H1 (cell line): ENCODE data around the gene RAB44. TPM values are rescaled to one million over a fixed set of nuclear protein-coding genes. Genes with fewer than 3 reads are reported as not detected.

Source experiments
- CTCF ChIA-PET: fragments of 300-600 bp; sonication (Branson Sonifier 250); formaldehyde crosslinking; loops from one replicate; lab custom pipeline; 2021; ENCODE audit not compliant: partially characterized antibody; lab: Charles Lee
- POLR2A ChIA-PET: fragments of 300-600 bp; sonication (Branson Sonifier 250); formaldehyde crosslinking; loops from one replicate; lab custom pipeline; 2021; ENCODE audit warnings: inconsistent platforms; ENCODE audit not compliant: partially characterized antibody; lab: Charles Lee
- DNase-seq, 2 experiments: peaks; one replicate each; pipeline versions ENCODE4 v3.0.0 to v3.0.0-alpha.2; 2010 to 2022; ENCODE audit warnings: low spot score in 2 of 2, low read depth in 1 of 2, mixed read lengths in 1 of 2
- FAIRE-seq: peaks from 2 replicates; lab custom pipeline; 2011; peaks lifted over from hg19 to GRCh38; lab: Jason Lieb, UNC
- H2AFZ ChIP-seq: 2 replicates; pipeline ENCODE4 v1.8.1; 2012; ENCODE audit warnings: low read length, inconsistent platforms
- H2AK5ac ChIP-seq: 2 replicates; pipeline ENCODE4 v1.6.1; 2013; ENCODE audit warnings: low read depth, low read length
- H2BK120ac ChIP-seq: replicated peaks from 2 replicates; pipeline ENCODE3; 2013; ENCODE audit warnings: low read depth, low read length, inconsistent platforms
- H2BK12ac ChIP-seq: 2 replicates; pipeline ENCODE4 v1.6.1; 2013; ENCODE audit warnings: low read depth, low read length
- H2BK15ac ChIP-seq: 2 replicates; pipeline ENCODE4 v1.6.1; 2013; ENCODE audit warnings: low read length
- H2BK20ac ChIP-seq: 2 replicates; pipeline ENCODE4 v1.6.1; 2013; ENCODE audit warnings: low read length
- H2BK5ac ChIP-seq: 2 replicates; pipeline ENCODE4 v1.6.1; 2013; ENCODE audit warnings: low read depth, low read length
- H3K14ac ChIP-seq: 2 replicates; pipeline ENCODE4 v1.6.1; 2013; ENCODE audit warnings: inconsistent platforms; ENCODE audit not compliant: insufficient read length
- H3K18ac ChIP-seq: 2 replicates; pipeline ENCODE4 v1.6.1; 2013; ENCODE audit warnings: low read length; ENCODE audit errors: extremely low read depth
- H3K23ac ChIP-seq: 2 replicates; pipeline ENCODE4 v1.6.1; 2013; ENCODE audit warnings: inconsistent platforms; ENCODE audit not compliant: insufficient read length
- H3K23me2 ChIP-seq: 2 replicates; pipeline ENCODE4 v1.6.1; 2013; ENCODE audit warnings: low read depth, low read length
- H3K27ac ChIP-seq: 2 replicates; pipeline ENCODE4 v1.6.1; 2011; ENCODE audit warnings: low read depth, low read length, inconsistent platforms
- H3K27me3 ChIP-seq, 4 experiments: replicated peaks in 1 of 4; 1 replicate in 1 of 4; 2 replicates in 3 of 4; pipeline versions ENCODE4 v1.6.1 to v1.8.1; 2011 to 2013; ENCODE audit warnings: low read length in 3 of 4, mild to moderate bottlenecking in 3 of 4, inconsistent platforms in 2 of 4, mixed read lengths in 2 of 4, moderate library complexity in 1 of 4; ENCODE audit not compliant: control insufficient read depth in 3 of 4, insufficient read depth in 3 of 4; ENCODE audit errors: extremely low read depth in 1 of 4
- H3K36me3 ChIP-seq, 4 experiments: 2 replicates each; pipeline versions ENCODE4 v1.6.1 to v1.8.1; 2011 to 2013; ENCODE audit warnings: mild to moderate bottlenecking in 4 of 4, low read length in 3 of 4, moderate library complexity in 2 of 4, control low read depth in 1 of 4, inconsistent platforms in 1 of 4; ENCODE audit not compliant: insufficient read depth in 4 of 4, control insufficient read depth in 2 of 4
- H3K4ac ChIP-seq: replicated peaks from 2 replicates; pipeline ENCODE3; 2013; ENCODE audit warnings: low read length, low read depth, mixed read lengths, inconsistent platforms; ENCODE audit not compliant: insufficient read length
- H3K4me1 ChIP-seq, 4 experiments: replicated peaks in 1 of 4; 1 replicate in 1 of 4; 2 replicates in 3 of 4; pipeline versions ENCODE4 v1.6.1 to v1.8.1; 2011 to 2013; ENCODE audit warnings: low read length in 3 of 4, inconsistent platforms in 2 of 4, mixed read lengths in 1 of 4; ENCODE audit not compliant: insufficient read depth in 4 of 4, control insufficient read depth in 3 of 4
- H3K4me2 ChIP-seq, 2 experiments: 2 replicates each; pipeline versions ENCODE4 v1.6.1 to v1.8.1; 2011 to 2013; ENCODE audit warnings: low read depth in 2 of 2, low read length in 2 of 2, control low read depth in 1 of 2, inconsistent platforms in 1 of 2, mild to moderate bottlenecking in 1 of 2; ENCODE audit not compliant: insufficient read depth in 1 of 2
- H3K4me3 ChIP-seq, 4 experiments: fragments of 200-600, 300-600 bp in 1 of 4; sonication (generic), shearing (Covaris generic), sonication (Bioruptor Twin) in 1 of 4; 2 replicates each; pipeline versions ENCODE4 v1.5.1 to v1.8.1; 2011 to 2016; ENCODE audit warnings: low read length in 4 of 4, low read depth in 3 of 4, control low read depth in 2 of 4, inconsistent platforms in 2 of 4, mild to moderate bottlenecking in 2 of 4, mixed read lengths in 1 of 4, moderate library complexity in 1 of 4; ENCODE audit not compliant: insufficient read depth in 2 of 4; ENCODE audit errors: extremely low read depth in 1 of 4
- H3K56ac ChIP-seq: replicated peaks from 2 replicates; pipeline ENCODE3; 2013; ENCODE audit warnings: low read depth, mild to moderate bottlenecking, mixed read lengths, low read length, inconsistent platforms; ENCODE audit not compliant: insufficient read length
- H3K79me1 ChIP-seq: 2 replicates; pipeline ENCODE4 v1.6.1; 2013; ENCODE audit warnings: low read depth, low read length, control low read depth
- H3K79me2 ChIP-seq, 2 experiments: 2 replicates each; pipeline versions ENCODE4 v1.6.1 to v1.8.1; 2012 to 2013; ENCODE audit warnings: low read length in 2 of 2, mild to moderate bottlenecking in 2 of 2, inconsistent platforms in 1 of 2; ENCODE audit not compliant: insufficient read depth in 2 of 2, control insufficient read depth in 1 of 2
- H3K9ac ChIP-seq, 4 experiments: replicated peaks in 1 of 4; 1 replicate in 1 of 4; 2 replicates in 3 of 4; pipeline versions ENCODE4 v1.6.1 to v1.8.1; 2011 to 2013; ENCODE audit warnings: low read depth in 3 of 4, low read length in 3 of 4, control low read depth in 2 of 4, mild to moderate bottlenecking in 2 of 4, moderate library complexity in 2 of 4, inconsistent platforms in 1 of 4; ENCODE audit errors: extremely low read depth in 1 of 4
- H3K9me3 ChIP-seq, 2 experiments: 2 replicates each; pipeline versions ENCODE4 v1.6.1 to v1.8.1; 2012 to 2013; ENCODE audit warnings: mild to moderate bottlenecking in 2 of 2, moderate library complexity in 2 of 2, control low read depth in 1 of 2, inconsistent platforms in 1 of 2, low read depth in 1 of 2, low read length in 1 of 2, mixed read lengths in 1 of 2; ENCODE audit not compliant: insufficient read depth in 2 of 2
- H4K20me1 ChIP-seq, 2 experiments: replicated peaks in 1 of 2; 2 replicates each; pipeline versions ENCODE3 to v1.8.1; 2011 to 2013; ENCODE audit warnings: inconsistent platforms in 2 of 2, low read length in 2 of 2, mild to moderate bottlenecking in 1 of 2; ENCODE audit not compliant: insufficient read depth in 2 of 2, control insufficient read depth in 1 of 2
- H4K5ac ChIP-seq: 2 replicates; pipeline ENCODE4 v1.6.1; 2013; ENCODE audit warnings: low read length, low read depth, mixed read lengths, inconsistent platforms; ENCODE audit not compliant: insufficient read length
- H4K8ac ChIP-seq: 2 replicates; pipeline ENCODE4 v1.8.0; 2013; ENCODE audit warnings: mild to moderate bottlenecking, moderate library complexity, low read length, inconsistent platforms; ENCODE audit not compliant: insufficient read depth; ENCODE audit errors: extremely low read depth
- H4K91ac ChIP-seq: replicated peaks from 2 replicates; pipeline ENCODE3; 2013; ENCODE audit warnings: low read length, mixed read lengths, inconsistent platforms; ENCODE audit not compliant: insufficient read length
- CBX8 ChIP-seq: fragments of 300-800, 300-1000 bp; sonication (generic); IDR thresholded peaks from 2 replicates; pipeline ENCODE4 v1.7.1; 2016; ENCODE audit warnings: low read depth, low read length, borderline replicate concordance
- CHD2 ChIP-seq: IDR thresholded peaks from 2 replicates; pipeline ENCODE4 v1.6.1; 2012; ENCODE audit warnings: low read length, improper control_type of control experiment
- E2F6 ChIP-seq: IDR thresholded peaks from 2 replicates; pipeline ENCODE4 v1.6.1; 2012; ENCODE audit warnings: inconsistent platforms
- EGR1 ChIP-seq: IDR thresholded peaks from 2 replicates; pipeline ENCODE4 v1.6.1; 2011; ENCODE audit warnings: low read depth, low read length, borderline replicate concordance
- JUND ChIP-seq: IDR thresholded peaks from 2 replicates; pipeline ENCODE4 v1.6.1; 2011; ENCODE audit warnings: mild to moderate bottlenecking, improper control_type of control experiment, low read length
- KDM1A ChIP-seq: fragments of 200-600, 300-600 bp; sonication (generic); IDR thresholded peaks from 2 replicates; pipeline ENCODE4 v1.7.1; 2016; ENCODE audit warnings: mild to moderate bottlenecking, low read length, borderline replicate concordance
- KDM4A ChIP-seq: IDR thresholded peaks from one replicate; pipeline ENCODE4 v1.7.1; 2012; ENCODE audit warnings: low read depth, mild to moderate bottlenecking, moderate library complexity, low read length, inconsistent platforms; ENCODE audit not compliant: severe bottlenecking
- POLR2A ChIP-seq, 2 experiments: IDR thresholded peaks; 1 replicate in 1 of 2; 2 replicates in 1 of 2; pipeline ENCODE4 v1.6.1; 2011; ENCODE audit warnings: low read depth in 2 of 2, low read length in 2 of 2, mild to moderate bottlenecking in 2 of 2; ENCODE audit errors: control extremely low read depth in 1 of 2
- RBBP5 ChIP-seq: IDR thresholded peaks from 2 replicates; pipeline ENCODE4 v1.7.1; 2012; ENCODE audit warnings: low read depth, mild to moderate bottlenecking, inconsistent platforms, low read length, moderate library complexity, borderline replicate concordance
- RXRA ChIP-seq: IDR thresholded peaks from 2 replicates; pipeline ENCODE4 v1.6.1; 2011; ENCODE audit warnings: low read depth, mild to moderate bottlenecking, low read length, moderate library complexity; ENCODE audit not compliant: insufficient read depth
- SUZ12 ChIP-seq: fragments of 200-600 bp; sonication (generic); IDR thresholded peaks from 2 replicates; pipeline ENCODE4 v1.6.1; 2012; ENCODE audit warnings: mild to moderate bottlenecking, inconsistent platforms, low read length, moderate library complexity, mixed read lengths
- TCF12 ChIP-seq: IDR thresholded peaks from 2 replicates; pipeline ENCODE4 v1.6.1; 2011; ENCODE audit warnings: low read depth, mild to moderate bottlenecking, low read length
- WGBS, 2 experiments: shearing (Covaris generic) in 1 of 2; methylation state at CpG; one replicate each; pipeline versions ENCODE4 v1.1.6 to v1.1.7; 2013 to 2015; ENCODE audit warnings: low lambda C conversion rate in 2 of 2, mixed read lengths in 2 of 2, inconsistent platforms in 1 of 2, low coverage in 1 of 2, missing lambda C conversion rate in 1 of 2; ENCODE audit not compliant: insufficient replicate concordance in 2 of 2, insufficient coverage in 1 of 2, insufficient read length in 1 of 2; ENCODE audit errors: extremely low coverage in 1 of 2, missing lambda C conversion rate in 1 of 2; 5-methylcytosine and 5-hydroxymethylcytosine counted together
- polyA plus RNA-seq, 7 experiments: library from polyadenylated mRNA; depleted of rRNA in 3 of 7; stranded (reverse) in 5 of 7; unstranded in 2 of 7; fragments of >200 nt in 5 of 7; fragments of 200-250 nt in 2 of 7; gene quantifications; 1 replicate in 5 of 7; 2 replicates in 1 of 7; 4 replicates in 1 of 7; pipeline versions ENCODE4 v1.2.1 to v1.2.3, GENCODE V29; 2011 to 2013; ENCODE audit warnings: missing spikeins in 2 of 7, mixed read lengths in 2 of 7
- total RNA-seq: library from RNA; stranded (reverse); fragmentation: NEBNext Ultra II Directional; extraction: Animal tissue kit (Norgen Biotek cat#: 25700); gene quantifications from 2 replicates; pipeline ENCODE4 v1.2.1, GENCODE V29; 2021

Gene RAB44
- total and polyA plus RNA-seq, 2 of the 8 experiments (the other 6 are each of a cell fraction or from before 2014, with no cell fraction given): 0.02 TPM; not detected in 1

- H4K91ac ChIP-seq: no peak overlapping the region
- no peak overlapping the region for H4K8ac ChIP-seq
- H2BK12ac ChIP-seq: no peak overlapping the region
- no peak overlapping the region for H4K5ac ChIP-seq
- no peaks in the 10 kb centered on the region for H3K79me1 ChIP-seq
- no peaks in the 10 kb centered on the region for H3K36me3 ChIP-seq
- no peak overlapping the region for H2BK20ac ChIP-seq
- no peak overlapping the region for H3K23ac ChIP-seq
- no peaks in the 10 kb centered on the region for H3K27me3 ChIP-seq
- H3K4me1 ChIP-seq: no peaks in the 10 kb centered on the region; a peak in 1 of 7 replicates
- no peaks in the 10 kb centered on the region for H4K20me1 ChIP-seq
- WGBS, 2 experiments: 89% methylated on average over 2 of the region's 2 CpGs; no CpG with 5 or more reads in 1 of the 2 experiments
- ChIA-PET POLR2A (interaction anchor here (1.2 kb wide), 1 partner anchor 141 kb away, joined by 3 read pairs; no protein-coding TSS in a partner anchor), CTCF (interaction anchor here (1.6 to 4.4 kb wide), 4 partner anchors 8 to 106 kb away, joined by 5 to 17 read pairs (median 10); no protein-coding TSS in a partner anchor)
- FAIRE-seq (no peak), DNase-seq (no peak)
- H3K27ac ChIP-seq: no peak overlapping the region
- H3K4me2 ChIP-seq: no peak overlapping the region
- no peak overlapping the region for H2AK5ac ChIP-seq
- no peak overlapping the region for H3K9ac ChIP-seq
- no peak overlapping the region for H3K56ac ChIP-seq
- H3K18ac ChIP-seq: no peak overlapping the region
- H2BK15ac ChIP-seq: no peak overlapping the region
- H3K4me3 ChIP-seq: no peak overlapping the region
- no peak overlapping the region for H3K14ac ChIP-seq
- H2BK120ac ChIP-seq: no peak overlapping the region
- no peak overlapping the region for H2BK5ac ChIP-seq
- no peaks in the 10 kb centered on the region for H3K79me2 ChIP-seq
- 0 out of 4 replicates have a peak, but pooled peaks cover 0 to 3% of the 10 kb centered on the region in 2 experiments for H3K9me3 ChIP-seq
- H2AFZ ChIP-seq: no peak overlapping the region
- H3K23me2 ChIP-seq: no peaks in the 10 kb centered on the region
- H3K4ac ChIP-seq: no peak overlapping the region
- TF ChIP-seq SUZ12: no peak
- TF ChIP-seq JUND: no peak
- TF ChIP-seq RBBP5: no peak
- no peak for TF ChIP-seq CHD2
- no peak for TF ChIP-seq CBX8
- no peak for TF ChIP-seq E2F6
- TF ChIP-seq RXRA: no peak
- TF ChIP-seq TCF12: no peak
- TF ChIP-seq KDM4A: no peak
- no peak for TF ChIP-seq KDM1A
- TF ChIP-seq EGR1: no peak
- no peak for TF ChIP-seq POLR2A (IDR thresholded peaks at IDR 0.05; ENCODE audit: control extremely low read depth in 1 of 2, low read depth in 2 of 2, low read length in 2 of 2)
These were observed 46.7 kb downstream of the RAB44 start for GRCh38 chr6:36744304-36744673.
